HepG2 (cell line): ENCODE results near the gene NLGN2. TPM values are rescaled to one million over a fixed set of nuclear protein-coding genes. Genes with fewer than 3 reads are reported as not detected.

Experiments used
- AGO1 ChIP-seq: fragments of 200-400 bp; formaldehyde crosslinking; IDR thresholded peaks from 2 replicates; pipeline ENCODE4 v1.6.1; 2017; ENCODE audit warnings: mild to moderate bottlenecking, low read depth, low read length, moderate library complexity; ENCODE audit not compliant: poor library complexity, severe bottlenecking
- DMTF1 ChIP-seq: sonication (generic); formaldehyde crosslinking; IDR thresholded peaks from 2 replicates; pipeline ENCODE4 v1.4.0; 2020; ENCODE audit warnings: mild to moderate bottlenecking, missing genetic modification reagents
- FUBP1 ChIP-seq: sonication (generic); formaldehyde crosslinking; IDR thresholded peaks from 2 replicates; pipeline ENCODE4 v1.5.1; 2020; ENCODE audit warnings: missing genetic modification reagents, mild to moderate bottlenecking, borderline replicate concordance
- KAT2B ChIP-seq: fragments of 150-350 bp; IDR thresholded peaks from 2 replicates; pipeline ENCODE4 v1.6.1; 2014; ENCODE audit warnings: low read depth, low read length, borderline replicate concordance
- MBD4 ChIP-seq: IDR thresholded peaks from 2 replicates; pipeline ENCODE4 v1.6.1; 2012; ENCODE audit warnings: low read length, inconsistent platforms, borderline replicate concordance
- POLR2AphosphoS2 ChIP-seq: IDR thresholded peaks from 2 replicates; pipeline ENCODE4 v1.6.1; 2011; ENCODE audit warnings: low read depth, low read length, improper control_type of control experiment
- ZNF232 ChIP-seq: sonication (generic); formaldehyde crosslinking; IDR thresholded peaks from 2 replicates; pipeline ENCODE4 v1.4.0; 2020; ENCODE audit warnings: missing genetic modification reagents, borderline replicate concordance
- ZNF33A ChIP-seq: sonication (generic); formaldehyde crosslinking; IDR thresholded peaks from 2 replicates; pipeline ENCODE4 v1.5.1; 2020; ENCODE audit warnings: missing genetic modification reagents, mild to moderate bottlenecking, moderate library complexity, borderline replicate concordance
- ZNF33B ChIP-seq: sonication (generic); formaldehyde crosslinking; IDR thresholded peaks from 2 replicates; pipeline ENCODE4 v1.5.1; 2020; ENCODE audit warnings: mild to moderate bottlenecking, missing genetic modification reagents
- ZNF558 ChIP-seq: sonication (generic); formaldehyde crosslinking; IDR thresholded peaks from 2 replicates; pipeline ENCODE4 v1.9.0; 2022; ENCODE audit warnings: mild to moderate bottlenecking, missing genetic modification reagents, borderline replicate concordance
- ZNF597 ChIP-seq: sonication (generic); formaldehyde crosslinking; IDR thresholded peaks from 2 replicates; pipeline ENCODE4 v1.5.0; 2020; ENCODE audit warnings: missing genetic modification reagents
- ZNF646 ChIP-seq: sonication (generic); formaldehyde crosslinking; IDR thresholded peaks from 2 replicates; pipeline ENCODE4 v1.9.0; 2021; ENCODE audit warnings: mild to moderate bottlenecking, missing genetic modification reagents
- ZNF709 ChIP-seq: sonication (generic); formaldehyde crosslinking; IDR thresholded peaks from 2 replicates; pipeline ENCODE4 v1.5.0; 2020; ENCODE audit warnings: mild to moderate bottlenecking, missing genetic modification reagents
- ZNF746 ChIP-seq: sonication (generic); formaldehyde crosslinking; IDR thresholded peaks from 2 replicates; pipeline ENCODE4 v1.8.0; 2022; ENCODE audit warnings: mild to moderate bottlenecking, missing genetic modification reagents
- ZNF83 ChIP-seq: sonication (generic); formaldehyde crosslinking; IDR thresholded peaks from 2 replicates; pipeline ENCODE4 v1.4.0; 2020; ENCODE audit warnings: missing genetic modification reagents, mild to moderate bottlenecking, borderline replicate concordance
- polyA plus RNA-seq, 8 experiments: library from polyadenylated mRNA; depleted of rRNA in 3 of 8; stranded (reverse) in 7 of 8; unstranded in 1 of 8; fragments of >200 nt; fragmentation: Illumina TruSeq in 4 of 8; extraction: Trizol in 4 of 8; gene quantifications; 2 replicates each; pipeline versions ENCODE4 v1.2.1 to v1.2.3, GENCODE V29; 2011 to 2016; ENCODE audit warnings: low read depth in 4 of 8, missing spikeins in 1 of 8, mixed read lengths in 1 of 8; ENCODE audit not compliant: insufficient read depth in 1 of 8
- total RNA-seq, 5 experiments: library from RNA; depleted of rRNA; stranded (reverse); fragments of >200 nt; fragmentation: Illumina TruSeq; extraction: Trizol; gene quantifications; 2 replicates each; pipeline ENCODE4 v1.2.3, GENCODE V29; 2016; ENCODE audit warnings: low read depth in 1 of 5

The NLGN2 gene
- total and polyA plus RNA-seq, 2 of the 13 experiments (the other 11 are each of a cell fraction or from before 2014, with no cell fraction given), result 1.9 to 11.0 TPM

- TF ChIP-seq ZNF646 (CRISPR knock-in tag) (no peak), ZNF33A (CRISPR knock-in tag) (no peak), AGO1 (peak; percentile 72), POLR2AphosphoS2 (no peak), MBD4 (no peak), DMTF1 (no peak), ZNF746 (CRISPR knock-in tag) (peak; percentile 67; the same call in 1 of the 2 replicates), ZNF709 (peak; percentile 38; the same call in 1 of the 2 replicates), FUBP1 (no peak), ZNF597 (CRISPR knock-in tag) (no peak), ZNF33B (CRISPR knock-in tag) (no peak), KAT2B (no peak), ZNF232 (CRISPR knock-in tag) (no peak), ZNF83 (CRISPR knock-in tag) (no peak), ZNF558 (CRISPR knock-in tag) (no peak)
Measured at GRCh38 chr17:7444682-7445618, 37.3 kb downstream of the NLGN2 start, which contains the start of gene CHRNB1 (continued).
